Chondrocyte (in vitro differentiated cells): ENCODE measurements around the gene ZNF383. TPM values are rescaled to one million over a fixed set of nuclear protein-coding genes. Genes with fewer than 3 reads are reported as not detected.
"Not testable (repeated sequence)": the region's sequence is repeated elsewhere in the genome, so short reads cannot be mapped to it uniquely, and the experiment has no call there.

Experiments
- DNase-seq: peaks from one replicate; pipeline ENCODE4 v3.0.0; 2021; ENCODE audit warnings: mixed read lengths, low spot score
- H3K27ac Mint-ChIP-seq: one replicate; pipeline ENCODE4 v1.8.0; 2021; ENCODE audit warnings: mild to moderate bottlenecking, moderate library complexity, mixed read lengths; ENCODE audit not compliant: unreplicated experiment
- H3K27me3 Mint-ChIP-seq: 2 replicates; pipeline ENCODE4 v1.8.0; 2021; ENCODE audit warnings: low read depth, mixed read lengths
- H3K36me3 Mint-ChIP-seq: 2 replicates; pipeline ENCODE4 v1.8.0; 2021; ENCODE audit warnings: low read depth, mixed read lengths
- H3K4me1 Mint-ChIP-seq: 2 replicates; pipeline ENCODE4 v1.8.0; 2021; ENCODE audit warnings: low read depth, mild to moderate bottlenecking, mixed read lengths
- H3K4me3 Mint-ChIP-seq: one replicate; pipeline ENCODE4 v1.8.0; 2021; ENCODE audit warnings: mild to moderate bottlenecking, moderate library complexity, mixed read lengths; ENCODE audit not compliant: unreplicated experiment
- H3K9me3 Mint-ChIP-seq: 2 replicates; pipeline ENCODE4 v1.8.0; 2021; ENCODE audit warnings: low read depth, mixed read lengths
- total RNA-seq: library from RNA; stranded (reverse); gene quantifications from 3 replicates; pipeline ENCODE4 v1.2.1, GENCODE V29; 2021
- TF ChIP-seq, protein P1 (sequence below): fragments of 200-600 bp; sonication (generic); IDR thresholded peaks from 2 replicates; pipeline ENCODE4 v1.5.0; 2021; ENCODE audit warnings: antibody characterized with exemption, mild to moderate bottlenecking, moderate library complexity

The ZNF383 gene
- total RNA-seq, 1 donor from 2014 or later: 6.0 TPM

DNA sequence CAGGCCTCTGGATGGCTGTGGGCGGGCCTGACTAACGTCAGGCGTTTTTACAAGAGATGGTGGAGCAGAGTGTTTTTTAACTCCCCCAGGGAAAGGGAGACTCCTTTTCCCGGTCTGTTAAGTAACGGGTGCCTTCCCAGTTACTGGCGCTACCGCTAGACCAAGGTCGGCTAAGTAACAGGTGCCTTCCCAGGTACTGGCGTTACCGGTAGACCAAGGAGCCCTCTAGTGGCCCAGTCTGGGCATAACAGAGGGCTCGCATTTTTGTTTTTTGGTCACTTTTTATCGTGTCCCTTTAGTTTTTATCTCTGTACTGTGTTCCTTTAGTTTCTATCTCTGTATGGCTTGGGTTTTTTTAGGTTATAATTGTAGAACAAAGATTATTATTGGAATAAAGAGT lies 10.0 kb downstream of the ZNF383 start:
- H3K27ac Mint-ChIP-seq: no peak overlapping the region
- peaks cover 44% of the 10 kb centered on the region for H3K36me3 Mint-ChIP-seq
- no peaks in the 10 kb centered on the region for H3K4me1 Mint-ChIP-seq
- no peak overlapping the region for H3K4me3 Mint-ChIP-seq
- no peak for DNase-seq
- no peaks in the 10 kb centered on the region for H3K27me3 Mint-ChIP-seq
- peaks cover 41% of the 10 kb centered on the region for H3K9me3 Mint-ChIP-seq
- TF ChIP-seq, protein P1, sequence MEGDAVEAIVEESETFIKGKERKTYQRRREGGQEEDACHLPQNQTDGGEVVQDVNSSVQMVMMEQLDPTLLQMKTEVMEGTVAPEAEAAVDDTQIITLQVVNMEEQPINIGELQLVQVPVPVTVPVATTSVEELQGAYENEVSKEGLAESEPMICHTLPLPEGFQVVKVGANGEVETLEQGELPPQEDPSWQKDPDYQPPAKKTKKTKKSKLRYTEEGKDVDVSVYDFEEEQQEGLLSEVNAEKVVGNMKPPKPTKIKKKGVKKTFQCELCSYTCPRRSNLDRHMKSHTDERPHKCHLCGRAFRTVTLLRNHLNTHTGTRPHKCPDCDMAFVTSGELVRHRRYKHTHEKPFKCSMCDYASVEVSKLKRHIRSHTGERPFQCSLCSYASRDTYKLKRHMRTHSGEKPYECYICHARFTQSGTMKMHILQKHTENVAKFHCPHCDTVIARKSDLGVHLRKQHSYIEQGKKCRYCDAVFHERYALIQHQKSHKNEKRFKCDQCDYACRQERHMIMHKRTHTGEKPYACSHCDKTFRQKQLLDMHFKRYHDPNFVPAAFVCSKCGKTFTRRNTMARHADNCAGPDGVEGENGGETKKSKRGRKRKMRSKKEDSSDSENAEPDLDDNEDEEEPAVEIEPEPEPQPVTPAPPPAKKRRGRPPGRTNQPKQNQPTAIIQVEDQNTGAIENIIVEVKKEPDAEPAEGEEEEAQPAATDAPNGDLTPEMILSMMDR: peak; percentile 62

DNA sequence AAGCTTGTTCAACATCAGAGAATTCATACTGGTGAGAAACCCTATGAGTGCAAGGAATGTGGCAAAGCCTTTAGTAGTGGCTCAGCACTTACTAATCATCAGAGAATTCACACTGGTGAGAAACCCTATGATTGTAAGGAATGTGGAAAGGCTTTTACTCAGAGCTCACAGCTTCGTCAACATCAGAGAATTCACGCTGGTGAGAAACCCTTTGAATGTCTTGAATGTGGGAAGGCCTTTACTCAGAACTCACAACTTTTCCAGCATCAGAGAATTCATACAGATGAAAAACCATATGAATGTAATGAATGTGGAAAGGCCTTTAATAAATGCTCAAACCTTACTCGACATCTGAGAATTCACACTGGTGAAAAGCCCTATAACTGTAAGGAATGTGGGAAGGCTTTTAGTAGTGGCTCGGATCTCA lies 25.2 kb downstream of the ZNF383 start:
- H3K27me3 Mint-ChIP-seq: no peaks in the 10 kb centered on the region
- no peaks in the 10 kb centered on the region for H3K4me1 Mint-ChIP-seq
- TF ChIP-seq, protein P1: no peak
- no peak for DNase-seq
- H3K27ac Mint-ChIP-seq: no peak overlapping the region
- no peak overlapping the region for H3K4me3 Mint-ChIP-seq
- H3K36me3 Mint-ChIP-seq: peaks cover 68% of the 10 kb centered on the region
- peaks cover 59% of the 10 kb centered on the region for H3K9me3 Mint-ChIP-seq

GRCh38 chr19:37251308-37252229 lies 33.6 kb downstream of the ZNF383 start:
- H3K9me3 Mint-ChIP-seq: peaks cover 64% of the 10 kb centered on the region
- H3K4me3 Mint-ChIP-seq: no peak overlapping the region
- H3K27ac Mint-ChIP-seq: no peak overlapping the region

GRCh38 chr19:37263028-37263427 lies 45.0 kb downstream of the ZNF383 start:
- not testable (repeated sequence) for DNase-seq, H3K36me3 Mint-ChIP-seq, H3K27ac Mint-ChIP-seq, H3K4me1 Mint-ChIP-seq, H3K27me3 Mint-ChIP-seq, H3K4me3 Mint-ChIP-seq
- peaks cover 27% of the 10 kb centered on the region for H3K9me3 Mint-ChIP-seq

More at GRCh38 chr19:37251308-37252229, 33.6 kb downstream of the ZNF383 start:
- TF ChIP-seq, protein P1: no peak
- DNase-seq: no peak
- peaks cover 19% of the 10 kb centered on the region for H3K36me3 Mint-ChIP-seq
- H3K4me1 Mint-ChIP-seq: no peaks in the 10 kb centered on the region
- H3K27me3 Mint-ChIP-seq: no peaks in the 10 kb centered on the region

DNA sequence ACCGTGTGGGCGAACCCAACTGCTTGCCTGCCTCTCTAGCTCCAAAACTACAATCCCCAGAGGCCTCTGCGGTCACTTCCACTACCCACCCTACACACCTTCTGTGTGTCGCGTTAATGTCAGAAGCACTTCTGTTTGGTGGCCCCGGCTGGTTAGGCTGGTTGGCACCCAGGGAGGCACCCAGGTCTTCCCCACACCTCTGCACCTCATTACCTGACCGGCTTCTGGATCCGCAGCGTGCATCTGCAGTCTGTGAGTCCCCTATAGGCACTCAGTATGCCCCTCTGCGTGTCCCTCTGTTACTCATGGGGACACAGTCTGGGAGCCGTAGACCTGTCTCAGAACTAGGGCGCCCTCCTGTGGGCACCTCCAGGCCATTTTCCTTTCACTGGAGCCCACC lies 49.0 kb downstream of the ZNF383 start:
- not testable (repeated sequence) for H3K36me3 Mint-ChIP-seq

GRCh38 chr19:37267755-37268154 lies 49.7 kb downstream of the ZNF383 start:
- not testable (repeated sequence) for H3K27ac Mint-ChIP-seq, H3K4me1 Mint-ChIP-seq, H3K27me3 Mint-ChIP-seq, H3K4me3 Mint-ChIP-seq, DNase-seq, H3K9me3 Mint-ChIP-seq, H3K36me3 Mint-ChIP-seq

More for the DNA sequence above, 49.0 kb downstream of the ZNF383 start:
- H3K9me3 Mint-ChIP-seq, H3K27me3 Mint-ChIP-seq, DNase-seq, H3K4me3 Mint-ChIP-seq, H3K4me1 Mint-ChIP-seq, H3K27ac Mint-ChIP-seq: not testable (repeated sequence)

GRCh38 chr19:37280656-37281055 lies 62.6 kb downstream of the ZNF383 start:
- H3K27me3 Mint-ChIP-seq, H3K4me3 Mint-ChIP-seq, H3K4me1 Mint-ChIP-seq, H3K9me3 Mint-ChIP-seq, H3K36me3 Mint-ChIP-seq, H3K27ac Mint-ChIP-seq: not testable (repeated sequence)
- DNase-seq: peak; percentile 66

- not testable (repeated sequence) for H3K4me3 Mint-ChIP-seq, H3K27me3 Mint-ChIP-seq, H3K9me3 Mint-ChIP-seq, H3K4me1 Mint-ChIP-seq, H3K36me3 Mint-ChIP-seq, H3K27ac Mint-ChIP-seq
- DNase-seq: peak; percentile 81
Observed at GRCh38 chr19:37284020-37284419, 66.0 kb downstream of the ZNF383 start.

GRCh38 chr19:37289229-37289628 lies 71.2 kb downstream of the ZNF383 start:
- not testable (repeated sequence) for H3K36me3 Mint-ChIP-seq, H3K27ac Mint-ChIP-seq, H3K4me1 Mint-ChIP-seq, H3K27me3 Mint-ChIP-seq, H3K9me3 Mint-ChIP-seq, H3K4me3 Mint-ChIP-seq
- DNase-seq: peak; percentile 82
